Fibroblast of skin of scalp (primary cell): ENCODE results near the gene ARVCF.
A peak's percentile ranks its signal among the peaks of the same experiment; 100 is the strongest.

Experiments used
- DNase-seq: peaks from one replicate; pipeline ENCODE4 v3.0.0-alpha.2; 2013

The ARVCF gene

DNA sequence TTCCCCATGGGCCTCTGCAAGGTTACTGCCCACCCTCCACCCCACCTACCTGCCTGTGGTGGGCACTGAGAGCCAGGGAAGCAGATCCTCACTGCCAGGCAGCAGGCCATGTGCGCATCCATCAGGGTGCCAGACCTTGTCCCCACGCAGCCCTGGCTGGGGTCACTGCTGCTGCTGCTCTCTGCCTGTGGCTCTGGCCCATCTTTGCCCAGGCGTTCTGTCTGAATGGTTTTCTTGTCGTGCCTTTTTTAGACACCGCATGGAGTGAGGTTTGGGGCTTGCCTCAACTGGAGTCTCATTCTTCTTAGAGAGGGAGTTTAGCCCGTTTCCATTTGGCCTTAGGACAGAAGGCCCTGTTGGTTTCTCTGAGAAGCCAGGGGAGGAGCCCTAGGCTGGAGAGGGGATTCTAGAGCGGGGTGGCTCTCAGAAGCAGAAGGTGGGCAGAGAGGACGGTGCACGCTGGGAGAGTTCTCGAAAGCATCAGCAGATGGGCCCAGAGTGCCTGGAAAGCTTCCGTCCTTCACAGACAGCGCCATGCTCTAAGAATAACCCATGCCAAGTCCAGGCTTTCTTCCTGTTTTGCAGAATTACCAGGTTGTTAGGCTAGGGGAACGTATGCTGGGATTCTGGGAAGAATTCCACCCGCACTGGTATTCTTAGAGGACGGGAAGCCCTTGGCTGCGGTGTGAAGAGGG lies 12.4 kb upstream of the ARVCF start:
- DNase-seq: no peak

- DNase-seq: no peak
These were observed 11.6 kb upstream of the ARVCF start for GRCh38 chr22:20027966-20028854.

DNA sequence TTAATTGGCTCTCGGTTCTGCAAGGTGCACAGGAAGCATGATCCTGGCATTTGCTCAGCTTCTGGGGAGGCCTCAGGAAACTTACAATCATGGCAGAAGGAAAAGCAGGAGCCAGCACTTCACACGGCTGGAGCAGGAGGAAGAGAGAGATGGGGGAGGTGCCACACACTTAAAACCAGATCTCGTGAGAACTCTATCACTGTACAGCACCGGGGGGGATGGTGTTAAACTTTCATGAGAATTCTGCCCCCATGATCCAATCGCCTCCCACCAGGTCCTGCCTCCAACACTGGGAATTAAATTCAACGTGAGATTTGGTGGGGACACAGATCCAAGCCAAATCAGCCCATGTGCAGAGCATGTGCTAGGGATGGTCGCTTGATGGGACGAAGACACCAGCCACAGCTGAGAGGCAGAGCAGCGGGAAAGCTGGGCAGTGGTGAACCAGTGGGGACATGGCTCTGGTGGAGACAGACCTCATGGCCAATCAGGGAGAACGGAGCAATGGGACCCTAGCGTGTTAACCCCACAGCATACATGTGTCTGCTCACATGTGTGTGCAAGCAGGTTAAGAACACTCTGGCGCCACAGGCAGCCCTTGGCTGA lies 10.5 kb upstream of the ARVCF start:
- DNase-seq: no peak

GRCh38 chr22:20026204-20026908 lies 9.7 kb upstream of the ARVCF start:
- no peak for DNase-seq

GRCh38 chr22:20025401-20026203 lies 9.0 kb upstream of the ARVCF start:
- DNase-seq: no peak

DNA sequence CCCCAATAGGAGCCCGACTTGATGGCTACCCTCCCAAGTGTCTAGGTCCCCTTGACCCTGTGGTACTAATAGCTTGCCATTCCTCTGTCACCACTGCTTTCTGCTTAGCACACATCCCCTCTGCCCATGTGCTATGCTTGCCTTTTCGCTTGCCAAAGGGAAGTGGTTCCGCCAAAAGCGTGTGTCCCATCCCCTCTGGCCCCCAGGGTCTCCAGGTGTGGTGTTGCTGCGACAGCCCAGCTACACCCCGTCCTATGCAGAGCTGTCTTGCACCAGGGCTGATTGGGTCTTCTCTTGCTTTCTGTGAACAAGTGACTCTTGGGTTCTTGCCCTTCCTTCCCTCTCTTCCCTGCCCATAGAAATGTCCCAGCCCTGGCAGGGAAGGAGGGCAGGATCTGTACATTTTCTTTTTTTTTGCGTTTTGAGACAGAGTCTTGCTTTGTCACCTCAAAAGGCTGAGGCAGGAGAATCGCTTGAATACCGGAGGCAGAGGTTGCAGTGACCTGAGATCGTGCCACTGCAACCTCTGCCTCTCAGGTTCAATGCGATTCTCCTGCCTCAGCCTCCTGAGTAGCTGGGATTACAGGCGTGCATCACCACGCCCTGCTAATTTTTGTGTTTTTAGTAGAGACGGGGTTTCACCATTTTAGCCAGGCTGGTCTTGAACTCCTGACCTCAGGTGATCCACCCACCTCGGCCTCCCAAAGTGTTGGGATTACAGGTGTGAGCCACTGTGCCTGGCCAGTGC lies 8.2 kb upstream of the ARVCF start:
- DNase-seq: no peak

DNA sequence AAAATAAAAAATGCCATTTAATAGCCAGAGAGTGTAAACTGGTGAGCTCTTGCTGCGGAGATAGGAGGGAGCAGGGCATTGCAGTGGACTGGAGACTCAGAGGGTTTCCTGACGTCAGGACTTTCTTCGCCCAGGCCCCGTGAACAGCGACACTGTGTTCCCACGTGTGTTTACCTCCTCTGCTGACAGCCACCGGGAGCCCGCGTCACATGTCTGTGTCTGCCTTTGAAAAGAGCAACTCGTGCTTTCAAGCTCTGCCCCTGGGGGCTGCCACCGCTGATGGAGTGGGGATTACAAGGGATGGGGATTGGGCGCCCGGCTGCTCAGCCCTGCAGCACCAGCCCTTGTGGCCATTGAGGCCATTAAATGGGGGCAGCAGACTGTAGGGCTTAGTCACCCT lies 7.6 kb upstream of the ARVCF start:
- DNase-seq: no peak

DNA sequence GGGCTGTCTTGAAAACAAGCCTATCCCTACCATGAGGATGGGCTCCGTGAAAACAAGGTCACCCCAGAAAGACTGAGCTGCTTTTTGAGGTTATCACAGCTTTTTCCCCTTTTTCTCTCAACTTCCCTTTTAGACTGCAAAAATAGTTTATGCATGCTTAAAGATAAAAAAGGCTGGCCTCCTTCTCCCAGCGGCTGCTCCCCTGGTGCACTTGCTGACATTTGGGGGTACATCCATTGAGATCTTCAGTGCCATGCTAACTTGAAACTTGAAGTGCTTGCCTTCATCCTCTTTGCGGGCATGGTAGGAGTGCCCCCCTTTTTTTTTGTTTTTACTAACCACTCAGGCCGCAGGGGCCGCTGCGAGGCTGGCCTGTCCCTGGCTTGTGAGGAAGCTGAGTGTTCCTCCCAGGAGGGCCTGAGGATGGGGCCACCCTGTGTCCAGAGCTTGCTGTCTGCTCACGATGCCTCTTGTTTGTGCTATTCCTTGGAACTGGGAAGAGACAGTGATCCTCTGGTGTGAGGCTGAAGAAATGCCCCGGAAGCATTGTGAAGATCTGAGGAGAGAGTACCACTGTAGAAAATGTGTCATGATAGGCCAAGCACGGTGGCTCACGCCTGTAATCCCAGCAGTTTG lies 6.5 kb upstream of the ARVCF start:
- no peak for DNase-seq

- no peak for DNase-seq
These were observed 5.8 kb upstream of the ARVCF start for GRCh38 chr22:20022231-20022977.

DNA sequence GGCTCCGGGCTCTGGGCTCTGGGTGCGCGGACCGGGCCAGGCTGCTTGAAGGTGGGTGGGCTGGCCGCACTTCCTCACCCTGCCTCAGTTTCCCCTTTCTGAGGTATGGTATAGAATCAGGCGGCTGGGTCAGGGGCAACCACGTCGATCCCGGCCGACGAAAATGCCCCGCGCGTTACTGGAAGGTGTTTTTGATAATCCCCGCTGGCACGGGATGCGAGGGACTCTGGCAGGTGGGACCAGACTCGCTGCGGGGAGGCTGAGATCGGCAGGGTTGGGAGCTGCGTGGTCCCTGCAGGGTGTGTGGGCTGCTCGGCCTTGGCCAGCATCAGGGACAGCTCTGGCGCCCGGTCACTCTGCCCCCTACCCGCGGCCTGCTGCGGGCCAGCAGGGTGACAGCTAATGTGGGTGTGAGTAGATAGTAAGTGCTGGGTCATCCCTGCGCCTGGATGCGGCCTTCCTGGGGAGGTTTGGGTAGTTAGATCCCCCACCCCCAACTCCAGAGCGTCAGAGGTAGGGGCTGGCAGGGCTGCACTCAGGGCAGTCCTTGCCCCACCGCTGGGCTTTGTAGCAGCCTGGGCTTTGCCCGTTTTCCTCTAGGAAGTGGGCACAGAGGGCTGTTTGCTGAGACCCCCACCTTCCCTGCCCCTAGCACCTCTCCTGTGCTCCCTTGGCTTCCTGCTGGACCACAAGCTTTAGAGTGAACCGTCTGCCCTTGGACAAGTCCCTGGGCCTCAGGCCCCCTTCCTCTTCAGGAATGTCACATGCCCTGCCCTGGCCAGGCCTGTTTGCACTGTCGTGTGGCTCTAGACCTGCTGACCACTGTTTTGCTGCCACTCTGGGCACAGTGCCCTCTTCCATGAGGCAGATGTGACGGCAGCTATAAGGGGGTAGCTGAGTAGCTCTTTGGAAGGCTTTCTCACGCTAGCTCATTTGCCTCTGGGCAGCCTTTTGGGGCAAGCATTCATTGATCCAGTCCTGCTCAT lies 4.9 kb upstream of the ARVCF start:
- no peak for DNase-seq

DNA sequence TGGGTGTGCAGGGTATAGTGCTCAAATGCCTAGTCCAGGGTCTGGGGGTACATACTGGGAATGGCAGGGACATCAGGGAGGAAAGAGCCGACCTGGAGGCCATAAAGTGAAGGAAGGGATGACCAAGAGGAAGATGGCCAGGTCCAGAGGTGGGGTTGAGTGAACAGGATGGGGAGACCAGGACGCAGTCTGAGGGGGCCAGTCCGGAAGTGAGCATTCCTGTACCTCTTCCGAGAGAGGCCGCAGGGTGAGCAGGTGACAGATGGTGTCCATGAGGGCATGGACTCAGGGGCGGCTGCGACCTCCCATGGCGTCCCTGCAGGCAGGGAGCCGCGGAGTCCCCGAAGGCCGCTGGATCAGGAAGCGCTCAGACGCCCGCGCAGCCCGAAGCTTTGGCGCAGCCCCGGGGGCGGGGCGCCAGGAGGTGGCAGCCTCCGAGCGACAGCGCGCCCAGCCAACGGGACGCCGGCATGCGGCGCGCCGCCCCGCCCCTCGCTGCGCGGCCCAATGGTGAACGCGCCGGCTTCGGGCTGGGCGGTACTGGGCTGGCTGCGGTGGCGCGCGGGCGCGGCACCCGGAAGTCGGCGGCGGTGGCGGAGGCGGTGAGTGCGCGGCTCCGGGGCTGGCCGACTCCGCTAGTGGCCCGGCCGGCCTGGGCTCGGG lies 4.0 kb upstream of the ARVCF start, which contains the start of gene TANGO2:
Gene TANGO2, plus strand, starts transcription at position 578 of the 663 bp plus-strand sequence. CDS start 15,689 bp downstream, outside the sequence.
- peak; percentile 91 for DNase-seq

- no peak for DNase-seq
These were observed 3.3 kb upstream of the ARVCF start for GRCh38 chr22:20019661-20020532.

DNA sequence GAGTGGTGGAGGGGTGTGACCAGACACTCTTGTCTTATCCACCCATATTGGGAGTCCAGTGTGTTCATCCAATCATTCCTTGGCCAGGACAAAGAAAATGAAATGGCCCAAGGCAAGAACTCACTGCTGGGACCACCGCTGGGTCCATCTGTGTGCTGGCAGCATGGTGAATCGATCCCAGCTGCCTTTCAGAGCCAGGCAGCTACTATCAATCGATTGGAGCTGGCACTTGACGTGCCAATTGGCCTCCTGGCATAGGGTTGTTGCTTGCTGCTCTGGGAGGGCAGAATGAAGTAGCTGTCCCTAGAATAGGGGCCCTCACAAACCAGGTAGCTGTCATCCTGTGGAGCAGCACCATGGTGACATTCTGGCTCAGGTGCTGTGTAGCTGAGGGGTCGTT lies 1.4 kb upstream of the ARVCF start:
- DNase-seq: no peak

- DNase-seq: no peak
These were observed 967 bp upstream of the ARVCF start for GRCh38 chr22:20017622-20017958.

DNA sequence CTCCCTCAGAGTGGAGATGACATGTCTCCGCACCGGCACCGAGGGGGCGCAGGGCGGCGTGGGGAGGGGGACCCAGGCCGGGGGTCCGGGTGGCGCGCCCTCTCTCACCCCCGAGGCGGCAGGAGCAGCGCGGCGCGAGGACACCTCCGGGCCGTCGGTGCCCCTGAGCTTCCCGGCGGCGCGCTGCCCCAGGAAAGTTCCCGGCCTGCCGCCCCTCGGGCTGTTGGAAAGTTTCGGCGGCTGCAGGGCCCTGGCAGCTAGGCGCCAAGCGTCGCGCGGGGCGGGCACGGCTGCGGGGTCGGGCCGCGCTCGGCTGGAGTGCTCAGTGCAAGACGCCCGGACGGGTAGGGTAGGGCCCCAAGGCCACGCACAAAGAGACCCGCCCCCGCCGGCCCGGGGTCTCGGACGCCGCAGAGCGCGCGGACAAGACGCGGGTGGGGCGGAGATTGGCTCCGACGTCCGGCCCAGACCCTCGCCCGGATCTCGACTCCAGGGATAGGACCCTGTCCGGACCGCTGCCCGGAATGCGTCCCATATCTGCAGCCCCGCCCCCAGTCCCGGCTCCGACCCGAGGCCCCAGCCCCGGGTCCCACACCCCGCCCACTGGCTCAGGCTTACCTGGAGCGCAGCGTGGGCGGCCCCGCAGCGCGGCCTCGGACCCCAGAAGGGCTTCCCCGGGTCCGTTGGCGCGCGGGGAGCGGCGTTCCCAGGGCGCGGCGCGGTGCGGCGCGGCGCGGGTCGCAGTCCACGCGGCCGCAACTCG lies 471 bp downstream of the ARVCF start:
- no peak for DNase-seq

GRCh38 chr22:20015187-20015625 lies 1.4 kb downstream of the ARVCF start:
- no peak for DNase-seq
